ENCODE data around the gene KCNJ15.

DNA sequence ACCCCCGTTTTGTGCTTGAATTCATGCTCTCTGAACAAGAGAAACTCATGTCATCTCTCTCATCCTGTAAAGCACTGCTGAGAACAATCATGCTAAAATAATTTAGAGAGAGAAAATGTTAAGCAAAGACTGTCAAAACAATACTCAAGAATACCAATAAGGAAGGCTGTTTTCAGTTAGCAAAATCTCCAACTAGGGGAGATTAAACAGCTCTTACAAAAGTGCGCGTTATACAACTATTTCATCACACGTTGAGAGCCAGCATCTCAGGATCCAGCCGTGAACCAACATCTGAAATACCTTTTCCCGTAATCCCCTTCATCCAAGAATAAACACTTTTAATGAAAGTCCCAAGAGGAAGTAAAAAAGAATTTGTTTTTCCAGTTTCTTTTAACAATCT lies 44.1 kb upstream of the KCNJ15 start:
- TF ChIP-seq CTCF (IDR thresholded peaks at IDR 0.05; ENCODE audit: insufficient read depth, low read depth, low read length) (no peak), EZH2 (IDR thresholded peaks at IDR 0.05; ENCODE audit: insufficient read depth, low read length) (no peak)

All from astrocyte (in vitro differentiated cells and primary cell).